ENCODE results near the gene EEF1G.

- TF ChIP-seq, protein P1, sequence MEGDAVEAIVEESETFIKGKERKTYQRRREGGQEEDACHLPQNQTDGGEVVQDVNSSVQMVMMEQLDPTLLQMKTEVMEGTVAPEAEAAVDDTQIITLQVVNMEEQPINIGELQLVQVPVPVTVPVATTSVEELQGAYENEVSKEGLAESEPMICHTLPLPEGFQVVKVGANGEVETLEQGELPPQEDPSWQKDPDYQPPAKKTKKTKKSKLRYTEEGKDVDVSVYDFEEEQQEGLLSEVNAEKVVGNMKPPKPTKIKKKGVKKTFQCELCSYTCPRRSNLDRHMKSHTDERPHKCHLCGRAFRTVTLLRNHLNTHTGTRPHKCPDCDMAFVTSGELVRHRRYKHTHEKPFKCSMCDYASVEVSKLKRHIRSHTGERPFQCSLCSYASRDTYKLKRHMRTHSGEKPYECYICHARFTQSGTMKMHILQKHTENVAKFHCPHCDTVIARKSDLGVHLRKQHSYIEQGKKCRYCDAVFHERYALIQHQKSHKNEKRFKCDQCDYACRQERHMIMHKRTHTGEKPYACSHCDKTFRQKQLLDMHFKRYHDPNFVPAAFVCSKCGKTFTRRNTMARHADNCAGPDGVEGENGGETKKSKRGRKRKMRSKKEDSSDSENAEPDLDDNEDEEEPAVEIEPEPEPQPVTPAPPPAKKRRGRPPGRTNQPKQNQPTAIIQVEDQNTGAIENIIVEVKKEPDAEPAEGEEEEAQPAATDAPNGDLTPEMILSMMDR (IDR thresholded peaks at IDR 0.05): no peak
- TF ChIP-seq POLR2A (IDR thresholded peaks at IDR 0.05): no peak
Observed at GRCh38 chr11:62512961-62513360, 60.7 kb downstream of the EEF1G start.
